HL-60/S4 treated with retinoic acid at 250 ng/mL for 4 days and 3 days (cell line): ENCODE data around the gene DIP2A.

Source experiments
- in situ Hi-C: fragments of 300-500 bp; cut with MboI; formaldehyde crosslinking; loops from 2 replicates; pipeline ENCODE4 v1.7.0; 2022; ENCODE audit warnings: low sequenced_read_pairs

The DIP2A gene

DNA sequence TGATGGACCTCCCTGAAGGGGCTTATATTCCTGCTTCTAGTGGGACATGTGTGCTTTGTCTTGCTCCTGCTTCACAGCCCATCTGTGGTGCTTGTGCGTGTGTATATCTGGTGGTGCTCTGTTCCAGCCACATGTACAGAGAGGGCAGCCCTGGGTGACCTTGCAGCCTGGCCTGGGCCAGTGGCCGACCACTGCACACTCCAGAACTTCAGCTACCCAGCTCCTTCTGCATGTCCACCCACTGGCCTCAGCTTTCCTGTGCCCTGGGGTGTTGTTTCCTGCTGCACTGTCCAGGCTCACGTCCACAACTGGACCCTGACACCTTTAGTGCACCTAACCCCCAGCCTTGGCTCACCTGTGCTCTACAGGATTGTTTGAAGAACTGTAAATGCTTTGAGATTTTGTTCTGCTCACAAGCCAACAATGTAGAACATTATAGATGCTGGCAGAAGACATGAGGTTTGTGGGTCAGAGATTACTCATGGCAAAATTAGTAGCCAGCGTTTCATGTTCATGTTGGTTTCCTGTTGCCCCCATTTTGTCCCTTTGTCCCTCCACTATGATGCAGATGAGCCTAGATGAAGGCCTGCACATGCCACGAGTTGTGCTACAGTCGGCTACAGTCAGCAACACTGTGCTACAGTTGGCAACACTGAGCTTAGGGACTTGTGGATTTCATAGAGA is 151.5 kb downstream of the DIP2A start:
- in situ Hi-C loops = no loop called here

- in situ Hi-C loops = no loop called here
Measured at GRCh38 chr21:46613391-46613790, 154.7 kb downstream of the DIP2A start.

GRCh38 chr21:46616050-46616449 is 157.4 kb downstream of the DIP2A start:
- in situ Hi-C loops = no loop called here

DNA sequence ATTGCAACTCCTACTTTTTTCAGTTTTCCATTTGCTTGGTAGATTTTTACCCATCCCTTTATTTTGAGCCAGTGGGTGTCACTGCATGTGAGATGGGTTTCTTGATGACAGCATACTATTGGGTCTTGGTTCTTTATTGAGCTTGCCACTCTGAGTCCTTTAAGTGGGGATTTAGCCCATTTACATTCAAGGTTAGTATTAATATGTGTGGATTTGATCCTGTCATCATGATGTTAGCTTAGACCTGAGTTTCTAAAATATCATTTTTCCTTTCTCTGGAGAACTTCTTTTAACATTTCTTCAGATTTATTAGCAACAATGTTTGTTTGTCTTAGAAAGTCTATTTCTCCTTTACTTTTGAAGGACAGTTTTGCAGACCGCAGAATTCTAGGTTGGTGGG is 158.0 kb downstream of the DIP2A start:
- in situ Hi-C loops = no loop called here

GRCh38 chr21:46617267-46618051 is 158.8 kb downstream of the DIP2A start:
- in situ Hi-C loops = no loop called here

DNA sequence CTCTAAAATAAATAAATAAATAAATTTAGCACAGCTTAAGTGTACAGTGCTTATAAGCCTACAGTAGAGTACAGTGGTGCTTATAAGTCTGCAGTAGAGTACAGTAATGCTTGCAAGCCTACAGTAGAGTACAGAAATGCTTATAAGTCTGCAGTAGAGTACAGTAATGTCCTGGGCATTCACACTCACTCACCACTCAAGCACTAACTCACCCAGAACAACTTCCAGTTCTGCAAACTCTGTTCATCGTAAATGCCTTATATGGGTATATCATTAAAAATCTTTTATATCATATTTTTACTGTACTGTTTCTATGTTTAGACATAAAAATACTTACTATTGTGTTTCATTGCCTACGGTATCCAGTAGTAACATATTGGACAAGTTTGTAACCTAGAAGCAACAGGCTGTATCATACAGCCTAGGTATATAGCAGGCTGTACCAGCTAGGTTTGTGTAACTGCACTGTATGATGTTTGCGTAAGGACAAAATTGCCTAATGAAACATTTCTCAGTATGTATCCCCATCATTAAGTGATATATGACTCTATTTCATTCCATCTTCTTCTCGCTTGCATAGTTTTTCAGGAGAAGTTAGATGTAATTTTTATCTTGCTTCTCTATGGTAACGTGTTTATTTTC is 160.2 kb downstream of the DIP2A start:
- in situ Hi-C loops = no loop called here
